SH-SY5Y (cell line): ENCODE measurements around the gene MAVS.

Experiments
- GATA2 ChIP-seq: IDR thresholded peaks from 2 replicates; pipeline ENCODE4 v1.6.1; 2011; ENCODE audit warnings: mild to moderate bottlenecking, low read depth, low read length
- GATA3 ChIP-seq: IDR thresholded peaks from 2 replicates; pipeline ENCODE4 v1.6.1; 2011; ENCODE audit warnings: low read depth, mild to moderate bottlenecking, low read length, moderate library complexity

GRCh38 chr20:3798373-3798768 is 48.3 kb upstream of the MAVS start:
- TF ChIP-seq GATA2 = no peak
- TF ChIP-seq GATA3 = no peak
